Putamen (tissue), 1 donor: ENCODE results near the gene LIG1.

Source experiments
- DNase-seq: peaks from one replicate; pipeline ENCODE4 v3.0.0-alpha.2; 2016; ENCODE audit warnings: low spot score

LIG1 gene

GRCh38 chr19:48182434-48182833 is 12.3 kb upstream of the LIG1 start:
- no peak for DNase-seq

- DNase-seq: no peak
These were observed 11.4 kb upstream of the LIG1 start for GRCh38 chr19:48181505-48181904.

- no peak for DNase-seq
These were observed 6.1 kb upstream of the LIG1 start for GRCh38 chr19:48176226-48176625.

GRCh38 chr19:48175578-48175977 is 5.4 kb upstream of the LIG1 start:
- DNase-seq: no peak

GRCh38 chr19:48174445-48175030 is 4.4 kb upstream of the LIG1 start:
- DNase-seq: no peak

- no peak for DNase-seq
These were observed 1.6 kb upstream of the LIG1 start for GRCh38 chr19:48171710-48172109.

- peak; percentile 20 for DNase-seq
These were observed 738 bp upstream of the LIG1 start for GRCh38 chr19:48170817-48171347.

- DNase-seq: peak; percentile 21
These were observed 586 bp downstream of the LIG1 start for GRCh38 chr19:48169578-48169938.

GRCh38 chr19:48168689-48169088 is 1.5 kb downstream of the LIG1 start:
- no peak for DNase-seq

- DNase-seq: no peak
These were observed 11.8 kb downstream of the LIG1 start for GRCh38 chr19:48158210-48158790.

- no peak for DNase-seq
These were observed 16.1 kb downstream of the LIG1 start for GRCh38 chr19:48154003-48154402.

GRCh38 chr19:48152551-48152950 is 17.6 kb downstream of the LIG1 start:
- peak; percentile 76 for DNase-seq

GRCh38 chr19:48149430-48149829 is 20.7 kb downstream of the LIG1 start:
- DNase-seq: no peak

- no peak for DNase-seq
These were observed 21.6 kb downstream of the LIG1 start for GRCh38 chr19:48148576-48148975.

GRCh38 chr19:48147597-48148175 is 22.5 kb downstream of the LIG1 start:
- peak; percentile 63 for DNase-seq

GRCh38 chr19:48139053-48139452 is 31.1 kb downstream of the LIG1 start:
- DNase-seq: no peak

GRCh38 chr19:48137411-48137810 is 32.7 kb downstream of the LIG1 start:
- DNase-seq: no peak

- DNase-seq: no peak
These were observed 33.6 kb downstream of the LIG1 start for GRCh38 chr19:48136547-48136946.

GRCh38 chr19:48135411-48135810 is 34.7 kb downstream of the LIG1 start:
- no peak for DNase-seq

- no peak for DNase-seq
These were observed 37.0 kb downstream of the LIG1 start for GRCh38 chr19:48133094-48133493.

GRCh38 chr19:48127561-48127960 is 42.6 kb downstream of the LIG1 start:
- no peak for DNase-seq

GRCh38 chr19:48123907-48124651 is 46.1 kb downstream of the LIG1 start:
- DNase-seq: peak; percentile 60

- DNase-seq: no peak
These were observed 47.7 kb downstream of the LIG1 start for GRCh38 chr19:48122421-48122820.
